Fibroblast of skin of right biceps (primary cell): ENCODE data around the gene ADAMTSL1.

Experiments
- DNase-seq: peaks from one replicate; pipeline ENCODE4 v3.0.0-alpha.2; 2013

ADAMTSL1 gene

DNA sequence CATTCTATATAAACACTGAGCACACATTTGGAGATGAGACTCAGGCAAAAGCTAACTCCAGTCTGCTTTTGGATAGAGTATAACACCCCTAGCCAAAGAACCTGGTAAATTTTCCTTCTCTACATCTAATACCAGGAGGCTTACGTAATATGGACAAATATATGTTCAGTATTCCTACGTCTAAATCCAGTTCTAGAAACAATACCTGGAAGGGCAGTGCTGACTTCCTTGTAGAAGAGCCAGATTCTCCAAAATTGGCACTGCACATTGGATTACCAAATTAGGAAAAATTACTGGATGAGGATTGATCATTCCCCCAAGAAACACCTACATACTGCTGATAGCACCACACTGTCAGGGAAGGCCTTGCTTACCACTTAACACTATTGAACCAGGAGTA lies 311.7 kb downstream of the ADAMTSL1 start:
- DNase-seq = no peak

DNA sequence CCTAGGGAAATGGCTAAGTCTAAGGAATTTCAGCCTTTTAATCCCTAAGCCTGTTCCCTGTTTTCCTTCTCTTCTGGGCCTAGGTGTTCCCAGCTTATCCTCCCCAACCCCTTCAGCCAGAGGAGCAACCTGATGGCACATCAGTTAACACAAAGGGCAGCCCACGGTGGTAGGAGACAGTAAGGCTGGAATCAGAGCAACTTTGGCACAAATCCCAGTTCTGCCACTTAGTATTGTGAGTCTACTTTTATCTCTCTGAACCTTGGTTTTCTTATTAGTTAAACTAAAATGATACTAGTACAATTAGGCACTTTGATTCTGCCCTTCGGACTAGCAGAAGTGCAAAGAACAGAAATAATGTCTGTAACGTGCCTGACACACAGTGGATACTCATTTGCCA lies 312.2 kb downstream of the ADAMTSL1 start:
- DNase-seq = no peak

DNA sequence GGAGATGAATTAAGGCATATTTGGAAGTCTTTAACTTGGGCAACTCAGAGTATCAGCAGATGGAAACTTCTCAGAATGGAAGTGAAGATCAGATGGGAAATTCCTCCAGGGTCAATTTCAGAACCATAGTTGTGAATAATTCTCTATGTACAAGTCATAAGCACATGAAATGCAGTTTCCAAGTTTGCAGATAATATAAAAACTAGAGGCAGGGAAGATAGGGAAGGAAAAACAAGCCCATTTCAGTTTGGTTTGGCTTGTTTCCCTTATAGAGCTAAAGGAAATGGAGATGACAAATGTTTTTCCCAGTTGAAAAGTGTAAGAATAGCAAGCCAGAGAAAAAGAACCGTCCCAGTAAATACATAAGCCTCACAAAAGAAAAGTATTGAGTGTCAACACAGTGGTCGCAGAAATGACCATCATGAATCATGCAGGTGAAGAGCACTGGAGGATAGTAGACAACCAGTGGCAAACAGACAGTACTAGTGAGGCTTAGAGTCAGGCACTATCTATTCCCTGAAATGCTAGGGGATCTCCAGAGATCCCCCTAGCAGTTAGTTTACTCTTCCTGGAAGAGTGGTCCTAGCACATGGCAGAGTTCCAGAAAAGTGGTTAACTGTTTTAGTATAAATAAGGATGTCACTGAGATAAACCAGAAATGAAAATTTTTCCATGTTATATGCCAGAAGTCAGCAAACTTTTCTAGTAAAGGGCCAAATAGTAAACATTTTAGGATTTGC lies 313.1 kb downstream of the ADAMTSL1 start:
- DNase-seq = peak; percentile 33

DNA sequence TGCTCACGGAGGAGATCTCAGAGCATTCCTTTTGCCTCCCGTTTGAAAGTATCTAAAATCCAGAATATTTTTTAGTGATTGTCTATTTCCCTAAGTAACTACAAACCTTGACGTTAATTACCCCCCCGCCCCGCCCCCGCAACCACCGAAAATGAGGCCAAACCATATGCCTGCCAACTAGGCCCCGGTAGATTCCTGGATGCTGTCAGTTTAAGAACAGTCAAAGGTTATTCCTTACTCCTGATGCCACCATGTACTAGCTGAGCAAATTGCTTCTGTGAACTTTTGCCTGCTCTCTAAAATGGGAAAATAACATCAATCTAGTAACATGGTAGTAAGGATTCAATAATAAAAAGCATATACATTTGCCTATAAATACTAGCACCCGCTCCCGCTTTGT lies 314.3 kb downstream of the ADAMTSL1 start:
- DNase-seq = no peak

DNA sequence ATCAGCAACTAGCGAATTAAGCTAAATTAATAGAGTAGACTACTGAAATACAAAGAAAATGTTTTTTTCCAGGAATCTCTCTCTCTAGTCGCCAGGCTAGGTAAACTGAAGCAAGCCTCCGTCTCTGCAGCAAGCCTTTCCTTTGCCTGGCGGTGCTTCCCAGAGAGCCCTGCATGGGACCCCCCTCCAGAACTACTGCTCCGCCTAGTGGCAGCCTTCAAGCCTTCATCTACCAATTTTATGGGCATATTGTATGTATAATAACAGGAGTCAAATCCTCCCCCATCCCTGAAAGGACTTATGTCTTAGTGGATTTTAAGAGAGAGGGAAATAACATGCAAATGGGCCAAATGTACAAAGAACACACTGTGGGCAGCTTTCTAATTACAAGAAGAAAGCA lies 317.1 kb downstream of the ADAMTSL1 start:
- DNase-seq = peak; percentile 24

DNA sequence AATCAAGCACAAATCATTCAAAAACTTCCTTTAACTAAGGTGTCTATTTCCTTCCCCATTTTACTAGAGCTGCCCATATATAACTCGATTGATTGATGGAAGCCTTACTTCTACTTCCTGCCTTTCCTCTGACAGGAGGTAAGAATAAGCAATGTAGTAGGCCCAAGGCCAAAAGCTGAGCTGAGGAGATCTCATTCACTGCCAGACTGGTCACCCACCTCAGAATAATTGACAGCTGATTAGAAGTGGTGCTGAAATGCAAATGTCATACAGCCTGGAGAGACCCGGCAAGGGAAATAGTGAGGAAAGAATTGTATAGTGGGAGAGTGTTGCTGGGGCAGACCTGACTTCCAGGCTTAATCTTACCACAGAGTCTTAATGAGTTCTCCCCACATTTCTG lies 319.2 kb downstream of the ADAMTSL1 start:
- DNase-seq = no peak

DNA sequence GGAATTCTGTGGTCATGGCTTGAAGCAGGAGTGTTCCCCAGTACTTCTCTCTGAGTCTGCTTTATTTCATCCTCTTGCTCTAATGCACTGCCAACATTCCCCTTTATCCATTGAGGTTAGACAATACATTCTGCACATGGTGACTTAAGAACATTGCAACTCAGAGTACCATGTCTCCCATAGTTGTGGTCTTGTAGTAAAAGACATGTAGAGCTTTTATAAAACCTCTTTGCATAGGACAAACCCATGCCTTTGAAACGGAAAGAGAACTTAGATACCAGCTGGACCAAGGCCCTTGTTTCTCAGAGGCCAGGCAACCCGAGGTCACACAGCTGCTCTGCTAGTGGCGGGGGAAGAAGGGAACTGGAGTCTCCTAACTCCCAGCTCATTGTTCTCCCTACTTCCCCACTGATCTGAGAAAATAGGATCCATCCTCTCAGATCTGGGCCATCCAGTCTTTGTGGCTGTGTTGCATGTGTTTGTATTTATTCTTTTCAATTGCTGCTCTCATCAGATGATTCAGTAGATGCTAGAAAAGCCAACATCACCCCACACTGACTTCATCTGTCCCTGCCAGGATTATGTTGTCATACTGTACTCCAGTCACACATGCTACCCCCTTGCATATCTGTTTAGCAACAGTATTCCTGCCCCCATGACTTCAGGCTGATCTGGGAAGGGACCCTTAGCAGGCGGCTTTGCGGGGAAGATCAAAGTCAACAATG lies 322.2 kb downstream of the ADAMTSL1 start:
- peak; percentile 67 for DNase-seq

DNA sequence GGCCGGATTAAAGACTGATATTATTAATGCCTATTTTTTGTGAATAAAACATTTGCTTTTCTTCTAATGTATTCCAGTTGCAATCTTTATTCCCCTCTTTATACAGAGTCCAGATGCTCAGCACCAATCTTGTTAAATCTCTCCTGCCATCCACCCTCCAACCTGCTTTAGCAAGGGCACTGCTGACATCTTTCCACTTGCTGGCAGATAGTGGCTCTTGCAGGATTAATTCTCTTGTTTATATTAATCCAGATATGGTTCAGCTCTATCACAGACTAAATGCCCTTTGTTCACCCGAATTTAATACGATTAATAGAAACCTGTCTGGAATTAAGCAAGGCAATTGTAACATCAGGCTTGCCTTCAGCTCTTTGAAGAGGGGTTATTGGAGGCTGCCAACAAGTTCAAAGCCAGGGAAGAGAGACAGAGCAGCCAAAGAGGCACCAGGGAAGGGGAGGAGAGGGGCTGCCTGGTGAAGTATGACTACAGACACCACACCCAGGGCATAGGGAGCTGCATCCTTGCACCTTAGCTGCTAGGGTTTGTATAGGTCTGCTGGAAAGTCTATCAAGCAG lies 322.8 kb downstream of the ADAMTSL1 start:
- DNase-seq = no peak

DNA sequence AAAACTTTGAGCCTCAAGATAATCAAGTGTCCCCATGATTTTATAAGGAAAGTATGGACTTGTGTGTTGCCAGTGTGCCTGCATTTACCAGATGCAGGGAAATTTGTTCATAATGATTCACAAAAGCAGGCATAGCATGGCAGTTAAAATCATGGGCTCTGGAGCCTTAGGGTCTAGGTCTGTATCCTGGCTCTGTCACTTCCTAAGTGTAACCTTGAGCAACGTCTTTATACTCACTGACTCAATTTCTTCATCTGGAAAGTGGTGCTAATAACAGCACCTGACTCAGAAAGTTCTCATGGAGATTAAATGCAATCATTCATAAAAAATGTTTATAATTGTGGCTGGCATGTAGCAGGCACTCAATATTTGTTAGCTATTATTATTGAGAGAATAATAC lies 324.2 kb downstream of the ADAMTSL1 start:
- DNase-seq = peak; percentile 24

DNA sequence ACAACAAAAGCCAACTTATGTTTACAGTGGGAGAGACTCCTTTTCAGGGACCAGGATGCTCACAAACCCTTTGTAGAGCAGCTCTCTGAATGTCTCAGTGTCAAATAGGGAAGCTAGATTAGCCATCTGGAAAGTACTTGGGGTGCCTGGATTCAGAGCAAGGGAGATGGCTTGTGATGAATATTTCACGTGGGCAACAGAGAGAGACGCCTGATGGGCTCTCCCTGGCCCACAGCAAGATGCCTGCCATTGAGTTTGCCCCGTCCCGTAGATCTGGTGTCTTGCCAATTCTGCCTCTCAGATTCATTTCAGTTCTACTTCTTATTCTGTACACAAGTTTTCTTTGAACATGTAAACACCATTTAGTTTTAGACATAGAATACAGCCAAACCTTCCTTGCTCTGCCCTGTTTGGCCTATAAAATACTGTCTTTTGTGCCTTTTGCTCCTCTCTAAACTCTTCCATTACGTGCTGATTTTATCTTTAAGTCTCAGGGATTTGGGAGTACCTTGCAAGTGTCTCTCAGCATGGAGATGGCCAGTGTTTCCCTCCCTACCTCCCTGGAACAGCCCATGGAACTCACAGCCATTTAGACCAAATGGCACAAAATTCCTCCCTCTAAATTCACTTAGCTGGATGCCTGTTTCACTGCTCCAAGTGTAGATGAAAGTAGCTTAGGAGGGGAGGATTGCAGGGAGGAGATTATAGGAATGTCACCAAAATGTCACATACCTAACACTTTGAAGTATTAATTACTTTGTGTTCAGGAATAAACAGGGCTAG lies 324.7 kb downstream of the ADAMTSL1 start:
- no peak for DNase-seq

DNA sequence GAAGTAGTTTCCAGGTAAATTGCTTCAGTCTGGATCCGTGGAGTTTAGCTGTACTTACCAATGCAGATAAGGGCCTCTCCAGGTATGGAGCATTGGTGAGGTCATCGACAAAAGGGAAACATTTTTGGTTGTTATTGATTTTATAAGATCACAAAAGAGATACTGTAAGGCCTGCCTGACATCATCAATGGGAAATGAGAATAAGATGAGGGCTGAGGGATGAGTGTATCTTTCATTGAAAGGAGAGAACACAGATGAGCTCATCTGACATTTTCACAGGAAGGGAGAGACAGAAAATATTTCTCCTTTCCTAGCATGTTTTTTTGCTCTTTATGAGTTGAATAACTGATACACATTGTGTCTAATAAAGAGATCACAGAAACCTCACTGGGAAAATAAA lies 325.5 kb downstream of the ADAMTSL1 start:
- no peak for DNase-seq

DNA sequence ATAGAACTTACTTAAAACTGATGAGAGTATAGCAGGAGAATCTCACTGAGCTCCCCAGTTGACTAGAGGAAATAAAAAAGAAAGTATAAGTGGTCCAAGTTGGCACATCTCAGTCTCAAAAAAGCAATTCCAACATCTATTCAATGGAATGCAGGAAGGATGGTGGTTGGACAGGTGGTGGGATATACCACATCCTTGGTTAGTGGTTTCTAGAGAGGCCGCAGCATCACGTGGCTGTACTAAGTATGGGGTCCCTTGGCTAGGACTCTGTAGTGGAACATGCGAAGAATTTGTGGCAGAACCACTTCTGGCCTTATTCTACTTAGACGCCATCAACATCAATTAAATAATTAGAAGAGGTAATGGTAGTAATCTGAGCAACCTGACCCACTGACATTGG lies 326.6 kb downstream of the ADAMTSL1 start:
- DNase-seq = no peak

DNA sequence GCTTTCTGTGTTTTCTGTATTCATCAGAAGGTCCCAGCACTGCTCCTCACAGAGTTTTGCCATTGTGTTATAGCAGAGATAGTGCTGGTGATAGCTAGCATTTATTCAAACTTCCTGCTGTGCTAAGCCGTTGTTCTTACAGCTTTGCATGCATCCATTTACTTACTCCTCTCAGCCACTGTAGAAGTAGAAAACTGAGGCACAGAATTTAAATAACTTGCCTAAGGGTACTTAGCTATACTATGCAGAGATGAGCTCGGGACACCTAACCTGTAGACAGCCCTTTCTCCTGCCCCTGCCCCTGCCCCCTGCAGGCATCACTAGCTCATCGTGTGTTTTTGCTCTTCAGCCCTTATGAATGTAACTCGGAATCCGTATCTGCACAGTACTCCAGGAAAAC lies 331.4 kb downstream of the ADAMTSL1 start:
- DNase-seq = no peak

DNA sequence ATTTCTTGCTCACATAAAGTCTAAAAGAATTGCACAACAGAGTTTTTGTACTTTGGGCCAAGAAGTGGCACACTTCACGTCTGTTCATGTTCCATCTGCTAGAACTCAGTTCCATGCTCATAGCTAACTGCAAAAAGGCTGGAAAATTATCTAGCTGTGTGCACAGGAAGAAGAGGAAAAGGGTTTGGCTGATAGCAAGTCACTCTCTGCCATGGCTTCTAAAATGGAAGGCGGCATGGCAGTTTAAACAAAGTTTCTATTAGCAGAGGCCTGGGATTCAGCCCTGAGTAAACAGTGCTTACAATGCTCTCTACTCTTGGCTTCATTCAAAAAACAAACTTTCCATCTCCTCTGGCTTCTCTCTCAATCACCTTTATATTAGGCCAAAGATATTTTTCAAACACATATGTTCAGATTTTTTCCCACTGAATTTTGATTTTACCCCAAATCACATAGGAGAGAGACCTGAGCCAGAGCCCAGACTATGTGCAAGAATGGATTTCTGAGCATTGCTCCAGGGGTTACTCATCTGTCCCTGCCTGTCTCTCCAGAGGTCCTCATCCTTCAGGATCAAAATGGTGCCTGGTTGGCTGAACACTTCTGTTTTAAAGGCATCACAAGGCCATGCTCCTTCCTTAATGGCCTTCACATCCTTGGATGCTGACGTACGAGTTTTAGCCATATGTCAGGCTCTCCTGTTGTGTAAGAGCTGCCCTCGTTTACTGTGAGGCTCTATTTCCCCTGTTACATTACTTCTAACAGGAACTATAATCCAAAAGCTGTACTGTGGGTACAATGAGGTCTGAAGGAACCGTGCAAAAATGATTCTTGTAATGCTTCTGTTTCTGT lies 332.5 kb downstream of the ADAMTSL1 start:
- no peak for DNase-seq

DNA sequence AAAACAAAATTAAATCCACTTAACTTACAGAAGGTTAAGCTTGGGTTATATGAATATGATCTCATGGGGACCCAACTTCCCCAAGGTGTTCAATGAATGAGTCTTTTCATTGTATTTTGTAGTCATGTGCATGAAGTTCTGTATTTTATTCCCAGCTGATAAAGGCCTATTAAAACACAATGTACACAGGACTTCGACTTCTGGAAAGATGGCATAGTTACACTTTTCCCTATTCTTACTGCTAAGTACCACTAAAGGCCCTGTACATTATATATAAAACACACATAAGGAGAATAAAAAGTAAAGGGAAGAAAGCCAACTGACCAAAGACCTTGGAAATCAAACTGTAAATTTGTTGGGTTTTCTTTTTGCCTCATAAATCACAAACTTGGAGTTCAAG lies 336.6 kb downstream of the ADAMTSL1 start:
- no peak for DNase-seq

DNA sequence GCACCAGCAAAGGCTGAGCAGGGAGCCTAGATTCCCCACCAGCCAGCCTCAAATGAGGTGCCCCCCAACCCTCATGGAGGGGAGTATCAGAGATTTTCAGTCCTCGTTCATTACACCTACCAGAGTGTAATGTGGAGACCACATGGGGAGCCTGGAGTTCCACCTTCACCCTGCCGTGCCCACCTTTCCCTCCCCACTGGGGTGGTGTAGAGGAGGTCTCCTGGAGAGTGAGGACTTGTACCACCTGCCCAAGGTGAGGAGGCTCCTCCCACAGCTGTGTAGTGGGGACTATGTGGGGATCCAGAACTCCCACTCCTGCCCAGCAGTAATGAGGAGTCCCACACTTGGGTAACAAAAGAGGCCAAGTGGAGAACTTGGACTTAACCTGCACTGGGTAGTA lies 337.2 kb downstream of the ADAMTSL1 start:
- DNase-seq = no peak

DNA sequence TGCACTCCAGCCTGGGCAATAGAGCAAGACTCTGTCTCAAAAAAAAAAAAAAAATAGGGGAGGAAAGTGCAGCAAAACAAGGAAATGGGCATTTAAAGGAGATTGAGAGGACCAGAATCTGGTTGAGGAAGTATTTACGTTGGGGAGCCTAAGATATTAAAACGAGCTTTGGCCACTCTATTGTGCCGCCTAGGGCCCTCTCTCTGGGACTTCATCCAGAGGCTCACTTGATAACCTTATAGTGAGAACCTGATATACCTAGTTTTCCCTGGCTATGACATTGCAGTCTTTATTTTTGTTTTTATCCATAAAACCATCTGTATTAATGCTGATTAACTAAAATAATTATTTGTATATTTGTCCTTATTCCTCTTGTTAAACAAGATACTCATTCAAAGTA lies 345.5 kb downstream of the ADAMTSL1 start:
- DNase-seq = no peak

DNA sequence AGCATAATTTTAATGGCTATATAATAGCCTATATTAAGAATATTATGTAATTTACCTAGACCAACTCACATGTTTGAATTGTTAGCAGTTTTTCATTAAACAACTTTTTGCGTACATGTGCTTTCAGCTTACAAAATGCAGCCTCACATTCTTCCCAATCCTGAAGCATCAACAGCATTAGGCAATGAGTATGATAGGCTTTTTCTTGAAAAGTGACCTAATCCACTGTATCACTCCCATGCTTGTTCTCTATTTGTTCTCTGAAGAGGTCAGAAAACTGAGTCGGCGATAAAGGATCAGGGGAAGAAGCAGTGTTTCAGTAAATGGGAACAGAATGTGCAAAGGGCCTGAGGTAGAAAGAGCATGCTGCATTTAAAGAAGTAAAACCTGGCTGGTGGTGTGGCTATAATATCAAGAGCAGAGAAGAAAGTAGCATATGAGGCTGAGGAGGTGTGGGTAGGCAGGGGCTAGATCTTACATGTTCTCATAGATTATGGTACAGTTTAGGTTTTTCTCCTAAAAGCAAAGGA lies 346.7 kb downstream of the ADAMTSL1 start:
- DNase-seq = no peak

DNA sequence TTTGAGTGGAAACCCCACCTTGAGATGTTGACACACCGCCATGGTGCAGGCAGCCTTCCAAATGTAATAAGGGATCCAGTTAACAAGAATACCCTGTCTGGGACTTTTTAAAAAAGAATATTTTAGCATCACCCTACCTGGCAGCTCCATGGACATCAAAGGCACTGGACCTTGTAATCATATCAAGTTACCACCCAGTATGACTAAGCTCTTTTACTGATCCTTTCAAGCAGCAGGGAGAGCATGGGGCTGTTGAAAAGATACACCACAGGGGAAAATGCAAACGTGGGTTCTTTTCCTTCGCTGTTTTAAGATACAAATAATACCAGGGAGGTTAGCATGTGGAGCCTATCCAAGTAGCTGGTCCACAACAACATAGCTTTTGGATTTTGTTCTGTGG lies 347.8 kb downstream of the ADAMTSL1 start:
- DNase-seq = no peak

DNA sequence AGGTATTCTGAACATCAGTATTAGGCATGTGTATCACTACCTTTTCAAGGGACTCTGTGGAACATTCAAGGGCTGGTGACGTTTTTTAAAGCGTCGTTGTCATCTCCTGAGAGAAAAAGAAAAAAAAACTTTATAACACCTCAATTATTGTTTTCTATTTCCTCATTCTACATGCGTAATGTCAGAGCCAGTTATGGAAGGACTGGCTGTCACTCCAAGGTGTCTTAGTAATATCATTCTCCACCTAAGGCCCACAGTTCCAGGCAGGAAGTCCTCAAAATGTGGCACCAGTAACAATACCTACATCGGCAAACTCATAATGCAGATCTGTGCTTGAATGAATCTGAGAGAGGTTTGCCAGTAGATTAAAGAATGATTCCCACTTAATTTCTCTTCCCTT lies 348.9 kb downstream of the ADAMTSL1 start:
- DNase-seq = no peak

DNA sequence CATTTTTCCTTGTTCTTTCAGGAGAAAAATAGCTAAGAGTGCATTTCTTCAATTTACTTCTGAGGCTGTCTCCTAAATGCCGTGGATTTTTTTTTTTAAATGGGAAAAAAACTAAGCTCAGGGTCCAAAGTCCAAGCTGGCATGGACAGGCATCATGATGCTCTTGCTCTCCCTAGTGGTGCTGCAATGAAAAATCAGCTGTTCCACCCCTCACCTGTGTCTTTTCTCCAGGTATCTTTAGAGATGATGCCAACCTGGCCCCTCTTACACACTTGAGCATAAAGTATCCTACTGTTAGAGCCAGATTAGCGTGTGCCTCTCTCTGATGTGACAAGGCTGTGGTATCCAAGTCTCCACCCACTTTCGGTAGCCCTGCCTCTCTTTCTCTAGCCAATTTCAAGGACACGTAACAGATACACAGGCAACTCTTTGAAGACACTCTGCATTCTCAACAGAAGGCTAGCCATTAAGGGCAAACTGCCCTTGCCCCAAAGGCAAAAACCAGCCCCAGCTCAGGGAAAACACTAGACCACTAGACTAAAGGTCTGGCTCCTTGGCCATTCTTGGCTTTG lies 350.2 kb downstream of the ADAMTSL1 start:
- no peak for DNase-seq

DNA sequence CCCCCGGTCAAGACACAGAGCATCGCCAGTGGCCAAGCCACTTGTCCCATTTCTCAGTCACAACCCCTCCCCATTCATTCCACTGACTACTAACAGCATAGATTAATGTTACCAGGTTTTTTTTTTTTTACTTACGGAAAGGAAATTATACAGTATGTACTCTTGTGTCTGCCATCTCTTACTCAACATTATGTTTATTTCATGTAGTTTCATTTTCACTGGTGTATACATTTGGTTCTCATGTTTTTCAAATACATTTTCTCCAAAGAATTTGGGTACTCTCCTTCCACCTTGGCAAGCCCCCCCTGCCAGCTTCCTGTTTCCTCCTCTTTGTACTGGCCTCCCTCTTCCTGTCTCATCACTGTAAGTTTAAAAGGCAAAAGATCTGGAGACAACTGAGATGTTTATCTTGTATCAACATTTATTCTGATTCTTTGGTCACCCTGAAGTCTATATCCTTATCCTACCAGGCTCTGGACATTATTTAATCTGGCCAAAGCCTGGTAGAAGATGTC lies 351.8 kb downstream of the ADAMTSL1 start:
- no peak for DNase-seq
